IMR-90 (cell line): Measurements from ENCODE around the gene EPHX1. TPM values are rescaled to one million over a fixed set of nuclear protein-coding genes. Genes with fewer than 3 reads are reported as not detected.

ENCODE experiments used
- ATAC-seq: fragments of 200-7000 bp; cut with Tn5 transposase; 2 replicates; pipeline ENCODE4 v1.9.1; 2020; ENCODE audit warnings: low read depth, mild to moderate bottlenecking, moderate library complexity
- BruUV-seq: library from RNA; stranded (reverse); fragments of 400-500 nt; replicated peaks from 2 replicates; lab custom pipeline; 2021; lab: Mats Ljungman, UMichigan
- CTCF ChIA-PET: fragments of 300-600 bp; formaldehyde crosslinking; extraction: SDS; loops from one replicate; lab custom pipeline; 2021; ENCODE audit warnings: antibody characterized with exemption; lab: Yijun Ruan, JAX
- POLR2A ChIA-PET: fragments of 300-600 bp; sonication (Branson Sonifier 250); formaldehyde crosslinking; loops from one replicate; lab custom pipeline; 2022; ENCODE audit warnings: antibody characterized with exemption; ENCODE audit not compliant: unreplicated experiment; lab: Charles Lee
- DNase-seq: peaks from one replicate; pipeline ENCODE4 v3.0.0; 2013
- H2AFZ ChIP-seq: replicated peaks from 2 replicates; pipeline ENCODE3; 2013; ENCODE audit warnings: low read length, mild to moderate bottlenecking; ENCODE audit not compliant: poor library complexity
- H2AK5ac ChIP-seq: 2 replicates; pipeline ENCODE4 v1.6.1; 2013; ENCODE audit warnings: low read depth, low read length, inconsistent platforms
- H2AK9ac ChIP-seq: replicated peaks from 2 replicates; pipeline ENCODE3; 2013; ENCODE audit warnings: mild to moderate bottlenecking, low read depth, low read length, moderate library complexity; ENCODE audit not compliant: poor library complexity
- H2BK120ac ChIP-seq: 2 replicates; pipeline ENCODE4 v1.6.1; 2013; ENCODE audit warnings: low read depth, low read length, inconsistent platforms
- H2BK15ac ChIP-seq: 3 replicates; pipeline ENCODE4 v1.6.1; 2013; ENCODE audit warnings: low read depth, low read length, inconsistent platforms
- H2BK20ac ChIP-seq: 2 replicates; pipeline ENCODE4 v1.6.1; 2013; ENCODE audit warnings: low read depth, mild to moderate bottlenecking, inconsistent platforms, low read length, moderate library complexity
- H2BK5ac ChIP-seq: 2 replicates; pipeline ENCODE4 v1.6.1; 2013; ENCODE audit warnings: mild to moderate bottlenecking, low read depth, low read length, inconsistent platforms; ENCODE audit not compliant: poor library complexity, severe bottlenecking
- H3K14ac ChIP-seq: replicated peaks from 2 replicates; pipeline ENCODE4 v1.6.1; 2013; ENCODE audit warnings: low read depth, low read length, inconsistent platforms
- H3K18ac ChIP-seq: 2 replicates; pipeline ENCODE4 v1.6.1; 2013; ENCODE audit warnings: low read depth, low read length, control low read depth
- H3K23ac ChIP-seq: 2 replicates; pipeline ENCODE4 v1.6.1; 2013; ENCODE audit warnings: low read depth, low read length, inconsistent platforms
- H3K27ac ChIP-seq: 2 replicates; pipeline ENCODE4 v1.5.1; 2013; ENCODE audit warnings: mild to moderate bottlenecking, control low read depth, low read length; ENCODE audit not compliant: insufficient read depth
- H3K27me3 ChIP-seq: 2 replicates; pipeline ENCODE4 v1.6.1; 2013; ENCODE audit warnings: low read length; ENCODE audit not compliant: control insufficient read depth, insufficient read depth
- H3K36me3 ChIP-seq: 2 replicates; pipeline ENCODE4 v1.6.1; 2013; ENCODE audit warnings: low read length, mixed read lengths; ENCODE audit not compliant: control insufficient read depth, insufficient read depth
- H3K4ac ChIP-seq: 2 replicates; pipeline ENCODE4 v1.6.1; 2013; ENCODE audit warnings: low read depth, low read length, inconsistent platforms
- H3K4me1 ChIP-seq: 2 replicates; pipeline ENCODE4 v1.6.1; 2013; ENCODE audit warnings: low read length, mixed read lengths; ENCODE audit not compliant: control insufficient read depth, insufficient read depth
- H3K4me2 ChIP-seq: 2 replicates; pipeline ENCODE4 v1.6.1; 2013; ENCODE audit warnings: low read depth, mild to moderate bottlenecking, control low read depth, low read length, moderate library complexity
- H3K4me3 ChIP-seq: 2 replicates; pipeline ENCODE4 v1.5.1; 2013; ENCODE audit warnings: low read depth, mild to moderate bottlenecking, control low read depth, low read length, moderate library complexity; ENCODE audit not compliant: insufficient read depth
- H3K56ac ChIP-seq: 2 replicates; pipeline ENCODE4 v1.6.1; 2013; ENCODE audit warnings: low read length, inconsistent platforms; ENCODE audit not compliant: insufficient read depth; ENCODE audit errors: extremely low read depth
- H3K79me1 ChIP-seq, 2 experiments: 2 replicates each; pipeline ENCODE4 v1.6.1; 2013; ENCODE audit warnings: low read length in 2 of 2, inconsistent platforms in 1 of 2, low read depth in 1 of 2
- H3K9ac ChIP-seq: 2 replicates; pipeline ENCODE4 v1.6.1; 2013; ENCODE audit warnings: low read depth, low read length, control low read depth
- H3K9me1 ChIP-seq: 2 replicates; pipeline ENCODE4 v1.6.1; 2013; ENCODE audit warnings: low read length, inconsistent platforms; ENCODE audit not compliant: insufficient read depth
- H3K9me3 ChIP-seq: 2 replicates; pipeline ENCODE4 v1.6.1; 2013; ENCODE audit warnings: low read length; ENCODE audit not compliant: control insufficient read depth, insufficient read depth
- H4K20me1 ChIP-seq: 2 replicates; pipeline ENCODE4 v1.6.1; 2013; ENCODE audit warnings: low read length, inconsistent platforms; ENCODE audit not compliant: insufficient read depth
- H4K5ac ChIP-seq: 2 replicates; pipeline ENCODE4 v1.6.1; 2013; ENCODE audit warnings: mild to moderate bottlenecking, low read depth, low read length, control low read depth
- H4K8ac ChIP-seq, 2 experiments: 2 replicates each; pipeline ENCODE4 v1.6.1; 2013; ENCODE audit warnings: low read depth in 2 of 2, low read length in 2 of 2, control low read depth in 1 of 2, inconsistent platforms in 1 of 2
- H4K91ac ChIP-seq: 2 replicates; pipeline ENCODE4 v1.6.1; 2013; ENCODE audit warnings: low read depth, low read length, inconsistent platforms; ENCODE audit not compliant: insufficient read depth
- SMC3 ChIP-seq: fragments of 150-350 bp; IDR thresholded peaks from 2 replicates; pipeline ENCODE4 v1.6.1; 2016; ENCODE audit warnings: low read depth, mild to moderate bottlenecking, antibody characterized with exemption, low read length, moderate library complexity
- WGBS, 2 experiments: methylation state at CpG; one replicate each; pipeline versions ENCODE4 v1.1.5 to v1.1.7; 2013; ENCODE audit warnings: missing lambda C conversion rate in 2 of 2; ENCODE audit not compliant: insufficient read length in 1 of 2; ENCODE audit errors: extremely low coverage in 2 of 2; 5-methylcytosine and 5-hydroxymethylcytosine counted together
- dilution Hi-C: fragments of 300-500 bp; cut with HindIII; formaldehyde crosslinking; loops from one replicate; pipeline ENCODE4 v1.14.3; 2018; ENCODE audit warnings: low sequenced_read_pairs; ENCODE audit not compliant: unreplicated experiment
- in situ Hi-C: fragments of 300-500 bp; cut with MboI; formaldehyde crosslinking; loops from 3 replicates; pipeline ENCODE4 v1.14.3; 2019; ENCODE audit warnings: low sequenced_read_pairs, inconsistent platforms, mixed read lengths
- intact Hi-C: fragments of 100-400 bp; cut with micrococcal nuclease; formaldehyde crosslinking; loops from 2 replicates; pipeline ENCODE4 v1.10.0; 2022
- polyA plus RNA-seq, 3 experiments: library from polyadenylated mRNA; depleted of rRNA; stranded (reverse); fragments of >200 nt; gene quantifications; 2 replicates each; pipeline ENCODE4 v1.2.3, GENCODE V29; 2012; ENCODE audit warnings: low replicate concordance in 1 of 3
- total RNA-seq: library from RNA; depleted of rRNA; stranded (reverse); fragments of >200 nt; gene quantifications from 2 replicates; pipeline ENCODE4 v1.2.3, GENCODE V29; 2012
- TF ChIP-seq, protein P1 (sequence below): fragments of 150-350 bp; IDR thresholded peaks from 2 replicates; pipeline ENCODE4 v1.6.1; 2017; ENCODE audit warnings: mild to moderate bottlenecking, antibody characterized with exemption, low read length, low read depth

The EPHX1 gene
- total and polyA plus RNA-seq, 2 of the 4 experiments (the other 2 are of a cell fraction) = 20.3 to 46.3 TPM

DNA sequence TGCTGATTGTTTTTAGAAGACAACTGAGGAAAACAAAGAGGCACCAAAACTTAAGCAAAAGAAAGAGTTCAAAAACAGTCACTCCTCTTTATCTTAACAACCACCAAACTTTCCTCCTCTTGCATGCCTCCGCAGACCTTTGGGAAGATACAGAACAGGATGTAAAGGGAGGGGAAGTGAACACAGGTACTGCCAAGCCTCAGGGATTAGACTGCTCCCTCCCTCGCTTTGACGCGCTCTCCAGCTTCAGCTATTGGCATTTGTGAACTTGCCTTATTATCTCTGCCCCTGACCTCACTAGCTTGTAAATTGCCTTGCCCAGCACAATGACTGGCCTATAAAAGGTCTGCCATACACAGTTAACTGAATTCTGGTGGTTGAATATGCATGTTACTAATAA is 37.1 kb upstream of the EPHX1 start:
- Histone ChIP-seq H2AK9ac (no peak overlapping the region), H3K9me1 (0 out of 2 replicates have a peak, but pooled peaks cover 7% of the 10 kb centered on the region), H3K23ac (peak overlapping the region; percentile 49; the same call in 1 of the 2 replicates), H3K56ac (no peak overlapping the region), H4K8ac (peak overlapping the region in 1 of 2 experiments; percentile 52; a peak in 2 of 4 replicates), H2BK20ac (peak overlapping the region; percentile 36; the same call in 1 of the 2 replicates), H3K9me3 (no peaks in the 10 kb centered on the region), H3K14ac (0 out of 2 replicates have a peak overlapping the region, but pooled peaks have one; percentile 29), H3K4me3 (no peak overlapping the region), H3K36me3 (no peaks in the 10 kb centered on the region), H3K18ac (peak overlapping the region; percentile 61; the same call in 1 of the 2 replicates), H2AFZ (peak overlapping the region; percentile 68), H2BK5ac (no peak overlapping the region), H2BK15ac (peak overlapping the region; percentile 13; the same call in 1 of the 3 replicates), H2BK120ac (peak overlapping the region; percentile 75), H3K4me1 (peaks cover 13% of the 10 kb centered on the region), H3K79me1 (peaks cover 0 to 6% of the 10 kb centered on the region in 2 experiments; a peak in 1 of 4 replicates), H4K91ac (peak overlapping the region; percentile 69), H3K27me3 (no peaks in the 10 kb centered on the region), H4K20me1 (no peaks in the 10 kb centered on the region), H3K9ac (no peak overlapping the region), H3K27ac (peak overlapping the region; percentile 69; the same call in 1 of the 2 replicates), H2AK5ac (peak overlapping the region; percentile 76; the same call in 1 of the 2 replicates), H3K4me2 (peak overlapping the region; percentile 20; the same call in 1 of the 2 replicates), H4K5ac (peak overlapping the region; percentile 47; the same call in 1 of the 2 replicates), H3K4ac (peak overlapping the region; percentile 68)
- BruUV-seq = no TSS peak
- in situ Hi-C loops = no loop called here
- WGBS, 2 experiments = 81% methylated on average over 3 of the region's 4 CpGs; no CpG with 5 or more reads in 1 of the 2 experiments
- ChIA-PET CTCF (interaction anchor here (0.6 to 2.8 kb wide), 17 partner anchors 10 to 298 kb away, joined by 3 to 23 read pairs (median 5); partner anchors contain the start of gene ENAH), POLR2A (interaction anchor here (0.5 to 1.4 kb wide), 2 partner anchors 118 to 124 kb away, joined by 3 to 4 read pairs; no protein-coding TSS in a partner anchor)
- TF ChIP-seq, protein P1, sequence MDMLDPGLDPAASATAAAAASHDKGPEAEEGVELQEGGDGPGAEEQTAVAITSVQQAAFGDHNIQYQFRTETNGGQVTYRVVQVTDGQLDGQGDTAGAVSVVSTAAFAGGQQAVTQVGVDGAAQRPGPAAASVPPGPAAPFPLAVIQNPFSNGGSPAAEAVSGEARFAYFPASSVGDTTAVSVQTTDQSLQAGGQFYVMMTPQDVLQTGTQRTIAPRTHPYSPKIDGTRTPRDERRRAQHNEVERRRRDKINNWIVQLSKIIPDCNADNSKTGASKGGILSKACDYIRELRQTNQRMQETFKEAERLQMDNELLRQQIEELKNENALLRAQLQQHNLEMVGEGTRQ = no peak
- no peak for TF ChIP-seq SMC3
- dilution Hi-C loops = no loop called here
- intact Hi-C loops = loop anchor here (1.0 to 5.0 kb wide), 7 partner anchors 76 to 298 kb away; partner anchors contain the start of gene ENAH
- DNase-seq = no peak
- ATAC-seq = no peak
